AG04450 (cell line): ENCODE measurements around the gene CLEC17A. TPM values are rescaled to one million over a fixed set of nuclear protein-coding genes. Genes with fewer than 3 reads are reported as not detected.
A peak's percentile ranks its signal among the peaks of the same experiment; 100 is the strongest.
"Not testable (repeated sequence)": the region's sequence is repeated elsewhere in the genome, so short reads cannot be mapped to it uniquely, and the experiment has no call there.

Source experiments
- CTCF ChIA-PET: fragments of 300-600, 350-600 bp; formaldehyde crosslinking; extraction: SDS; loops from one replicate; lab custom pipeline; 2022; ENCODE audit warnings: antibody characterized with exemption, inconsistent platforms; lab: Charles Lee
- POLR2A ChIA-PET: fragments of 350-600 bp; formaldehyde crosslinking; extraction: SDS; loops from one replicate; lab custom pipeline; 2021; ENCODE audit warnings: antibody characterized with exemption, inconsistent platforms; lab: Yijun Ruan, JAX
- DNase-seq: peaks from one replicate; pipeline ENCODE4 v3.0.0-alpha.2; 2011; ENCODE audit warnings: low read depth, low spot score
- H3K27ac ChIP-seq: one replicate; pipeline ENCODE4 v1.5.1; 2012; ENCODE audit warnings: low read depth, low read length, control low read depth
- H3K27me3 ChIP-seq: one replicate; pipeline ENCODE4 v1.6.0; 2012; ENCODE audit warnings: low read length; ENCODE audit not compliant: control insufficient read depth, insufficient read depth
- H3K4me3 ChIP-seq: 2 replicates; pipeline ENCODE4 v1.5.1; 2011; ENCODE audit warnings: mild to moderate bottlenecking, low read depth, low read length, control low read depth
- H3K9me3 ChIP-seq: 2 replicates; pipeline ENCODE4 v1.5.1; 2012; ENCODE audit warnings: low read length; ENCODE audit not compliant: control insufficient read depth, insufficient read depth
- polyA plus RNA-seq: library from polyadenylated mRNA; depleted of rRNA; stranded (reverse); fragments of >200 nt; gene quantifications from 2 replicates; pipeline ENCODE4 v1.2.3, GENCODE V29; 2011
- TF ChIP-seq, protein P1 (sequence below): IDR thresholded peaks from 2 replicates; pipeline ENCODE4 v1.5.1; 2011; ENCODE audit warnings: low read depth, low read length, control low read depth, inconsistent platforms

The CLEC17A gene
- polyA plus RNA-seq, 1 experiment, result not detected

DNA sequence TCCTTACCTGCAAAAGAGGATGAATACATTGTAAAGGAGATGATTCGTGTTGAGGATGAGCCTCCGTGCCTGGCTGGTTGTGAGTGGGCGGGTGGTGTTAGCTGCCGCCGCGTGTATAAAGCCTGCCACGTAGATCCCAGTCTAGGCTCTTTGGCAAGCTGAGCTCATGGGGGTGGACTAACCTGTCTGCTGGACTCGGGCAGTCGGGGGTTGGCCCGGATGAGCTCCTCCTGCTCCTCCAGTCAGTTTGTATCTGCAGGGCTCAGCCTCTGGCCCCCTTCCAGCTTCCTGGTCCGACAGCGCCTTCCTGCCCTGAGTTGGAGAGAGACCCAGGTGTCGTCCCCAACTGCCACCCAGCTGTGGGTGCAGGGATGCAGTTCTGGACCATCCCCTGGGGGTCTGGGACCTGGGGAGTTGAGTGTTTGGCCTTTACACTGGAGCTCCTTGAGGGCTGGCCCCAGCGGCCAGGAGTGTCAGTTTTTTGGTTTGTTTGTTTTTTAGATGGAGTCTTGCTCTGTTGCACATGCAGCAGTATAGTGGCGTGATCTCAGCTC lies 32.6 kb upstream of the CLEC17A start:
- no peak overlapping the region for H3K4me3 ChIP-seq
- no peaks in the 10 kb centered on the region; the same call in 1 of the 2 replicates for H3K9me3 ChIP-seq
- H3K27ac ChIP-seq, result no peak overlapping the region
- TF ChIP-seq, protein P1, sequence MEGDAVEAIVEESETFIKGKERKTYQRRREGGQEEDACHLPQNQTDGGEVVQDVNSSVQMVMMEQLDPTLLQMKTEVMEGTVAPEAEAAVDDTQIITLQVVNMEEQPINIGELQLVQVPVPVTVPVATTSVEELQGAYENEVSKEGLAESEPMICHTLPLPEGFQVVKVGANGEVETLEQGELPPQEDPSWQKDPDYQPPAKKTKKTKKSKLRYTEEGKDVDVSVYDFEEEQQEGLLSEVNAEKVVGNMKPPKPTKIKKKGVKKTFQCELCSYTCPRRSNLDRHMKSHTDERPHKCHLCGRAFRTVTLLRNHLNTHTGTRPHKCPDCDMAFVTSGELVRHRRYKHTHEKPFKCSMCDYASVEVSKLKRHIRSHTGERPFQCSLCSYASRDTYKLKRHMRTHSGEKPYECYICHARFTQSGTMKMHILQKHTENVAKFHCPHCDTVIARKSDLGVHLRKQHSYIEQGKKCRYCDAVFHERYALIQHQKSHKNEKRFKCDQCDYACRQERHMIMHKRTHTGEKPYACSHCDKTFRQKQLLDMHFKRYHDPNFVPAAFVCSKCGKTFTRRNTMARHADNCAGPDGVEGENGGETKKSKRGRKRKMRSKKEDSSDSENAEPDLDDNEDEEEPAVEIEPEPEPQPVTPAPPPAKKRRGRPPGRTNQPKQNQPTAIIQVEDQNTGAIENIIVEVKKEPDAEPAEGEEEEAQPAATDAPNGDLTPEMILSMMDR, result no peak
- no peaks in the 10 kb centered on the region for H3K27me3 ChIP-seq
- ChIA-PET CTCF (interaction anchor here (0.6 to 1.6 kb wide), 2 partner anchors 22 to 481 kb away, joined by 3 read pairs; no protein-coding TSS in a partner anchor), POLR2A (interaction anchor here (0.6 kb wide), 1 partner anchor 30 kb away, joined by 3 read pairs; no protein-coding TSS in a partner anchor)
- DNase-seq, result no peak

DNA sequence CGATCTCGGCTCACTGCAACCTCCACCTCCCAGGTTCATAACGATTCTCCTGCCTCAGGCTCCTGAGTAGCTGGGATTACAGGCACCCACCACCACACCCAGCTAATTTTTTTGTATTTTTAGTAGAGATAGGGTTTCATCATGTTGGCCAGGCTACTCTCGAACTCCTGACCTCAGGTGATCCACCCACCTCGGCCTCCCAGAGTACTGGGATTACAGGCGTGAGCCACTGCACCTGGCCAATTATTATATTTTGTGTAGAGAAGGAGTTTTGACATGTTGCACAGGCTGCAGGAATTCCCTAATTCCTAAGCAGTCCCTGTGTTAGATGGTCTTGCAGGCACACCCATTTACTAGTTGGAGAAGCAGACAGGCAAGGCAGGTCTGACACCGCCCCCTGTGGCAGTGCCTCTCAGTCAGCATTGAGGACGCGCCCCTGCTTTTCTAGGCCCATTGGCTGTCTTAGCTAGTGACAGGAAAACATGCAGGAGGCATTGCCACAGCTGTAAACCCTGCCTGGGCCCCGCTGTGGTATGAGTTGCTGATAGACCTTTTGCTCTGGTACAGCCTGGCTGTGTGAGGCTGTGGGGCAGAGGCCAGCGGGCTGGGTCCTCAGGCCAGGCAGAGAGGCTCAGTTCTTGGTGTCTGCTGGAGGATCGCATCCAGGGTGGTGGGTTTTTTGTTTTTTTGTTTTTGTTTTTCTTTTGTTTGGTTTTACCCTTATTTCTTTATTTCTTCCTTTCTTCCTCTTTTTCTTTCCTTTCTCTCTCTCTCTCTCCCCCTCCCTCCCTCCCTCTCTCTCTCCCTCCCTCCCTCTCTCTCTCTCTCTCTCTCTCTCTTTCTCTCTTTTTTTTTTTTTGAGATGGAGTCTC lies 31.5 kb upstream of the CLEC17A start:
- CTCF ChIA-PET, result interaction anchor here (1.6 kb wide), 1 partner anchor 21 kb away, joined by 3 read pairs; no protein-coding TSS in a partner anchor
- TF ChIP-seq, protein P1, result peak; percentile 18; the same call in 1 of the 2 replicates
- H3K27me3 ChIP-seq, H3K9me3 ChIP-seq, DNase-seq, POLR2A ChIA-PET, H3K4me3 ChIP-seq: not testable (repeated sequence)
- peak overlapping the region; percentile 31 for H3K27ac ChIP-seq

DNA sequence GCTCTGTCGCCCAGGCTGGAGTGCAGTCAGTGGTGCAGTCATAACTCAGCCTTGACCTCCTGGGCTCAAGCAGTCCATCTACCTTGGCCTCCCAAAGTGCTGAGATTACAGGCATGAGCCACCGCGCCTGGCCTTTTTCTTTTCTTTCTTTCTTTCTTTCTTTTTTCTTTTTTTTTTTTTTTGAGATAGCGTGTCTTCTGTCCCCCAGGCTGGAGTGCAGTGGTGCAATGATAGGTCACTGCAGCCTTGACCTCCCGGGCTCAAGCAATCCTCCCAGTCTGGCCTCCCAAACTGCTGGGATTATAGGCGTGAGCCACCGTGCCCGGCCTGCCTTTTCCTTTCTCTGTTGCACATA lies 30.9 kb upstream of the CLEC17A start:
- DNase-seq, POLR2A ChIA-PET, H3K9me3 ChIP-seq, CTCF ChIA-PET, H3K27me3 ChIP-seq, H3K27ac ChIP-seq, H3K4me3 ChIP-seq: not testable (repeated sequence)

DNA sequence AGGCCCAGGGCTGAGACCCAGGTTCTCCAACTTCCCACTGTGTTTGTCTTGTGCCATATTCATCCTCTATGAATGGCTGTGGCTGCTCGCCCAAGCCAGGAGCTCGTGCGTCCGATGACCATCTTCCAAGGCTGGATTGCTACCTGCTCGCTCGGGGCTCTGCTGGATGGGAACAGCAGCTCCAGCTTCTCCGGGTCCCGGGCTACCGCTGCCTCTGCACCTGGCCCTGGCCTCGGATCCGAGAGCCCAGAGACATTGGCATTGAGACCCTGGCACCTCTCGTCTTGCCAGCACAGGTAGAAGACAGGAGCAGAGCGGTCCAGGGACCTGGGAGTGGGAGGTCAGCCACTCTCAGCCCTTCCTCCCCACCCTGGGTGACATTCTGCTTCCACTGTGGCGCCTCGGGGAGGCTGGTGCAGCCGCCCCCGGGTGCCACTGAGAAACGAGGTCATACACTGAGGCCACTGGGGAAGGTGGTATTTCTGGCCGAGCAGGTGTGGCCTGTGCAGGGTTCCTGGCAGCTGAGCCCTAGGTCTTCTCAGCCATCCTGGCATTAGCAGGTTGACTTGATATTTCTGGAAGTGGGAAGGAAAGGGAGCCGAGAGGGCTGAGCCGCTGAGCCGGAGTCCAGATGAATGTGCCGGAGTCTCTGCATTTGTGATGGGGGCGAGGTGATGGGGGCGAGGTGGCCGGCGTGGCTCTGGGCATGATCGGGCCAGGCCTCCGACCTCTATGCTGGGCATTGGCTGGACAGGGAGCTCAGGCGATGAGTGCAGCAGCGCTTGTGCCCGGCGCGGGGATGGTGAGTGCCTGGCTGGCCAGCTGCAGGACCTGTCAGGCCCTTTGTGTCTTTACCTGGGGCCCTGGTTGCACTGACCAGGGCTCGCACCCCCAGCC lies 29.6 kb upstream of the CLEC17A start:
- Histone ChIP-seq H3K27ac (no peak overlapping the region), H3K9me3 (no peaks in the 10 kb centered on the region; the same call in 1 of the 2 replicates), H3K27me3 (no peaks in the 10 kb centered on the region), H3K4me3 (no peak overlapping the region)
- CTCF ChIA-PET, result interaction anchor here (0.6 to 1.1 kb wide), 2 partner anchors 21 to 133 kb away, joined by 3 to 4 read pairs; no protein-coding TSS in a partner anchor
- POLR2A ChIA-PET, result no interaction called here
- DNase-seq, result no peak
- TF ChIP-seq, protein P1, result no peak

DNA sequence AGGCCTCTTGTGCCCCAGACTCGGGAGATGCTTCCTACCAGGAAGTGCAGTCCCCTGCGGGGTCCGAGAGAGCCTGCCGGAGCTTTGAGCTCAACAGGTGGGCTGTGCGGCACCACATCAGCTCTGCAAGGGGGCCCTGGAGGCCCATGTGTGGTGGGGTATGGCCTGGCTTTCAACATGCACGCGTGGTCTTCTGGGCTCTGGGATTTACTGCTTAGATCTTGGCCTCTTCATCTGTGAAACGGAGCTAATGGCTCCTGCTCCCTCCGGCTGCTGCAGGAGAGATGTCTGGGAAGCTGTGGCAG lies 29.0 kb upstream of the CLEC17A start:
- CTCF ChIA-PET, result interaction anchor here (0.6 to 1.1 kb wide), 2 partner anchors 17 to 133 kb away, joined by 3 to 4 read pairs; no protein-coding TSS in a partner anchor

More for the DNA sequence above, 29.0 kb upstream of the CLEC17A start:
- POLR2A ChIA-PET, result no interaction called here
- Histone ChIP-seq H3K4me3 (no peak overlapping the region), H3K9me3 (no peaks in the 10 kb centered on the region; the same call in 1 of the 2 replicates), H3K27me3 (no peaks in the 10 kb centered on the region), H3K27ac (no peak overlapping the region)
- no peak for DNase-seq
- TF ChIP-seq, protein P1, result no peak
